Measurements from ENCODE around the gene SKI.

Gene SKI

DNA sequence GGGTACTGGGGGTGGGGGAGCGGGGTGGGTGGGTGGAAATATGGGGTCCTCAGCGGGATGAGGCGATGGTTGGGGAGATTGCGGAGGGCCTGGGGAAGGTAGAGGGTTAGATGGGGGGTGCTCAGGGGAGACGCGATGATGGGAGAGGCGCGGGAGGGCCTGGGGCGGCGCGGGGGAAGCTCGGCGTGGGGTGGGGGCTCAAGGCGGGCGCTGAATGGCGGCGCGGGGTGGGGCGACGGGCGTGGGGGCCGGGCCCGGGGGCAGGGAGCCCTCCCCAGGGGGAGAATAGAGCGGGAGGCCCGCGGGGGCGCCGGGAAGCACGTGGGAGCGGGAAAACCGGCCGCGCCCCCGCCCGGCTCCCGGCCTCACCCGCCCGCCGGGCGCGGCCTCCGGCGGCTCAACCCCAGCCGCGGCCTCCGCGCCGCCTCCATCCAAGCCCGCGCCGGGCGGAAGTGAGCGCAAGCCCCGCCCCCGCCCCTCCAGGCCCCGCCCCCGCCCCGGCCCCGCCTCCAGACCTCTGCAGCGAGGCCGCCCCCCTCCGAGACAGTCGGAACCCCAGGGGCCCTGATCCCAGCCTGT lies 33.7 kb upstream of the SKI start, which contains the start of gene FAAP20:
Gene FAAP20, minus strand, starts transcription at position 454 of the 579 bp plus-strand sequence. Its CDS starts 23 bp downstream, at position 431.
- DNase-seq (ENCODE audit: low read depth in 2 of 2): peak in 1 of 2 donors; percentile 66

- DNase-seq (ENCODE audit: low read depth in 2 of 2): peak; percentile 73 to 79
Measured at GRCh38 chr1:2194898-2195673, 33.0 kb upstream of the SKI start.

GRCh38 chr1:2195785-2196184 lies 32.3 kb upstream of the SKI start:
- DNase-seq (ENCODE audit: low read depth in 2 of 2): no peak

DNA sequence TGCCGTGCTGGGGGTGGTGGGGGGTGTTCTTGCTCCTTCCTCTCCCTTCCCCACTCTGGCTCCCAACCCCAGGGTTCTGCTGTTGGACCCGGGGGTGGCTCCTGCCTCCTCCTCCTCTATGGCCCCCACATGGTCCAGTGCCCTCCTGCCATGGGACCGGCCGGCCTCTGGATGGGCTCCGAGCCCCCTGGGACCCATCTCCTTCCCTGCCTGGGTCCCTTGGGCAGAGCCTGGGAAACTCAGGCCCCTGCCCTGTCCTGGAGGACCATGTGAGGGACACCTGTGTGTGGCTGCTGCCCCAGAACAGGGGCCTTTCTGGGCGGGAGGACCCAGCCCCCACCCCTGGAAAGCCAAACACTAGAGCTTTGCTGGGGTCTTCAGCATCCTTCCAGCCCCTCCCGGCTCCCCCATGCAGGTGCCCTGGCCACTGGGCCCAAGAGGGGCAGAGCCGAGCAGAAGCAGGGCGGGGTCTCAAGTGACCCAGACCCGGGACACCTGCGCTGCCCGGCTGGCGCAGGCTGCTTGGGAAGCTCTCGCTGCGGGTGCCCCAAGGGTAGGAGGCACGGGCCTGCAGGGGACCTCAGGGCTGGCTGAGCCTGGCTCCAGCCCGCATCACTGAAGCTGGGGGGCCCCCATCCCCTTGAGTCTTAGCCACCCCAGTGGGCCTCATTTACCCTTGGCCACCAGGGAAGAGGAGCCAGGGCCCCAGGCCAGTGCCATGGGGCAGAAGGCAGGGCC lies 31.0 kb upstream of the SKI start:
- no peak for DNase-seq (ENCODE audit: low read depth in 2 of 2)

DNA sequence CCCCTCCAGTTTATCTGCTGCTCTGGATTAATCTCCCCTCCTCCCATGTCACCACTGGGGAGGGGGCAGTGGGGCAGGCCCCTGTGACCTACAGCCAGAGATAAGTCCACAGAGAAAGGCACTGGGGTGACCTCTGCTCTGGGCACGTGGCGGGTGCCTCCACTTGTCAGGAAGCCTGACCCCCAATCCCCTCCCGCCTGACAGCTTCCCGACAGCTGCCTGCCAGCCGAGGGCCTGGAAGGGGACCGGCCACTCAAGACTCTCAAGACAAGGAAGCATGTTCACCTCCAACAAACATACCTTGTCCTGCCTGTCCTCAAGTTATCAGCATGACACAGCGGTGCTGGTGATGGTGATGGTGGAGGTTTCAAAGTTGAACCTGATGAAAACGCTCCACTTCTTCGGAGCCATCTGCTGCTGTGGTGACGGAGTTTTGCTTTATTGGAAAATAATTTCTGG lies 30.4 kb upstream of the SKI start:
- no peak for DNase-seq (ENCODE audit: low read depth in 2 of 2)

GRCh38 chr1:2198571-2198970 lies 29.5 kb upstream of the SKI start:
- no peak for DNase-seq (ENCODE audit: low read depth in 2 of 2)

GRCh38 chr1:2199042-2199810 lies 28.9 kb upstream of the SKI start:
- peak; percentile 68 to 69 for DNase-seq (ENCODE audit: low read depth in 2 of 2)

DNA sequence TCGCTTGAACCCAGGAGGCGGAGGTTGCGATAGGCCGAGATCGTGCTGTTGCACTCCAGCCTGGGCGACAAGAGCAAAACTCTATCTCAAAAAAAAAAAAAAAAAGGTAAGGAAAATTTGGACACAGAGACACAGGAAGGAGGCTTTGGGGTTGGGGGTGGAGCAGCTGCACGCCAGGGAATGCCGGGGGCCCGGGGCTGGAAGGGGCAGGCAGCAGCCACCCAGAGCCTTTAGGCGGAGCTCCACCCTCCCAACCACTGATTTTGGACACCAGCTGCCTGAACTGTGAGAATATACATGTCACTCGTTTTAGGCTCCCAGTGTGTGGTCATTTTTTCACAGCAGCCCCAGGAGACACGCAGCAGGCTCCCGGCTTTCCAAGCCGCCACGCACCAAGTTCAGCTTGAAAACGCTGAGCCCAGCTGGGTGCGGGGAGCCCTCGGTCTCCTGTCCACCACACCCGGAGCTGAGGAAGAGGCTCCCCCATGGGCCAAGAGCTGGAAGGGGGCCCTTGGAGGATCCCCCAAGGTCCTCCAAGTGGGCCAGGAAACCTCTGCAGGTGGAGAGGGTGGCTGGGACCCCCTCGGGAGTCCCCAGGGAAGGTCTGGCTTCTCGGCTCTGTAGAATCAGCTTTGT lies 27.7 kb upstream of the SKI start:
- DNase-seq (ENCODE audit: low read depth in 2 of 2): no peak

- no peak for DNase-seq (ENCODE audit: low read depth in 2 of 2)
Measured at GRCh38 chr1:2201062-2201461, 27.1 kb upstream of the SKI start.

GRCh38 chr1:2202008-2202575 lies 26.0 kb upstream of the SKI start:
- no peak for DNase-seq (ENCODE audit: low read depth in 2 of 2)

DNA sequence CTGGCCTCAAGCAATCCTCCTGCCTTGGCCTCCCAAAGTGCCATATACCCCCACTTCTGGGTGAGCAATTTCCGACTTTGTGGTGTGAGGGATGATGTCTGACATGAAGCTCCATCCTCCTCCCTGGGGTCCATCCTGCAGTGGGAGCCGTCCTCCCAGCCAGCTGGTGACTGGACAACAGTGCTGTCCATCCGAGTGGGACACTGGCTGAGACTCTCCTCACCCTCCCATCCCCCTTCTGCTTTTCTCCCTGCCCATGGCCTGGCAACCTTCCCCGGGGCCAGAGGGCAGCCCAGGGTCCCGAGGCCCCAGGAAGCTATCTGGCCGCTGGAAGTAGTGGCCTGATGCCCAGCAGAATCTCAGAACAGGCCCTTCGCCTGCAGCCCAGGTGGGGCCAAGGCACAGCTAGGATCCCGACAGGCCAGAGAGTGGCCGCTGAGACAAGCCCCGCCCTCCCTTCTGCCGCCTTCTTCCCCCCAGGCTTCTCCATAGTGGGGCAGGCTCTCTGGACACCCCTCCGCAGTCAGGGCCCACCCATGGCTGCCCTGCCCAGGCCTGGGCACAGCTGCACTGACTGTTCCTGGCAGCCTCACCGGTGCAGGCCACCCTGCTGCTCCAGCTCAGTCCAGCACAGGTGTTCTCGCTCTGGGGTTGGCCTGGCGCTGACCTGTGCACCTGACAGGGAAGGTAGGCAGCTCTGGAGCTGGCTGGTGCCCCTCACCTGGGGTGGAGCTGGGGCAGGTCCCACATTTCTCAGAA lies 25.1 kb upstream of the SKI start:
- no peak for DNase-seq (ENCODE audit: low read depth in 2 of 2)

GRCh38 chr1:2203671-2204414 lies 24.3 kb upstream of the SKI start:
- no peak for DNase-seq (ENCODE audit: low read depth in 2 of 2)

DNA sequence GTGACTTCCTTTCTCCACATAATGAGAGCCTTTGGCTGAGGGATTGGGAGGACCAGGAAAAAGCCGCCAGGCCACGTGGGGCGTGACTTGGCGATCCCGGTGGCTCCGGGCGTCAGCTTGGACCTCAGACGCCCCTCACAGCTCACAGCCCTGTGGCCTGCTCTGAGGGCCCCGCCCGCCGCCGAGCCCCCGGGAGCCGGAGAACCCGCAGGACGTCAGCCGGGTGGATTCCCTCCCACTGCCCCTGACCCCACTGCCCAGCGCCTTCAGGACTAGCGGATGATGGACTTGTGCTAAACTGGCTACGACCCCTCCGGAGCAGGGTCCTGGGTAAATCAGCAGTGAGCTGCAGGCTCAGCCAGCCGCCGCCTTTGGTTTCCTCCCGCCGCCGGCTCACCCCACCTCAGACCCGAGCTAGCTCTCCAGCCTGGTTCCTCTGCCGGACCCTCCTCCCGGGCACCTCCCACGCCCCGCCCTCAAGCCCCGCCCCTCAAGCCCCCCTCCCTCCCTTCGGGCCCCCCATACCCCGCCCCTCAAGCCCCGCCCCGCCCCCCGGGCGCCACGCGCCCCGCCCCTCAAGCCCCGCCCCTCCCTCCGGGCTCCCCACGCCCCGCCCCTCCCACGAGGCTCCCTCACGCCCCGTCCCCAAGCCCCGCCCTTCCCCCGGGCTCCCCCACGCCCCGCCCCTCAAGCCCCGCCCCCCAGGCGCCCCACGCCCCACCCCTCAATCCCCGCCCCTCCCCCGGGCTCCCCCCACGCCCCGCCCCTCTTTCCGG lies 23.5 kb upstream of the SKI start:
- DNase-seq (ENCODE audit: low read depth in 2 of 2): no peak

GRCh38 chr1:2205191-2205952 lies 22.7 kb upstream of the SKI start:
- DNase-seq (ENCODE audit: low read depth in 2 of 2): peak; percentile 86 to 88

DNA sequence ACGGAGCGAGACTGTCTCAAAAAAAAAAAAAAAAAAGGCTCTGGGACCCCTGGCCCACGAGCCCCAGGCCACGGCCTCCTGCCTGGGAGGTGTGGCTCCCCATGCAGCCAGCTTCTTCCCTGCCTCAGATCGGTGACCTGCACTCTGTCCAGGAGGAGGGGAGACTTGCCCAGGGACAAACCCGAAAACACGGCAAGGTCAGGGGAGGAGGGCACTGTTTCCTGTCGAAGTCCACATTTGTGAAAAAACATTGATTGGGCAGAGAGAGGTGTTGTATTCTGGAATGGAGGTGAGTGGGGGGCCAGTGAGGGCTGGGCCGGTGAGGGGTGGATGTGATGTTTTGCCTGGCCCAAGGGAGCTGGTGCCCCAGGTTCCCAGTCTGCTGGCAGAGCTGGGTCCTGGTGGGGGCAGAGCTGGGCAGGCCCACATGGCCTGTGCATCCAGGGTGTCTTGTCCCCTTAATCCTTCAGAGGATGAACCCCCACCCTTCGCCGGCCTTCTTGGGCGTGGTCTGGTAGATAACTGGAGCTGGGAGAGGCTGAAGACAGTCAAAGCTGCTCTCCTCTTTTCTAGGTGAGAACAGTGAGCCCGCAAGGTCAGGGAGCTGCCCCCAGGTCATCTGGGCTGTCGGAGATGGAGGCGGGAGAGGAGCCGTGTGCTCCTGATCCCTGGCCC lies 21.2 kb upstream of the SKI start:
- no peak for DNase-seq (ENCODE audit: low read depth in 2 of 2)

- no peak for DNase-seq (ENCODE audit: low read depth in 2 of 2)
Measured at GRCh38 chr1:2208309-2209239, 19.5 kb upstream of the SKI start.

All from stimulated activated CD8-positive, alpha-beta memory T cell treated with anti-CD3 and anti-CD28 coated beads, Interleukin-15, amount 100 ng/mL, for 4 hours (primary cell).